SH-SY5Y (cell line): Measurements from ENCODE around the gene PILRA.

Experiments used
- GATA2 ChIP-seq: IDR thresholded peaks from 2 replicates; pipeline ENCODE4 v1.6.1; 2011; ENCODE audit warnings: mild to moderate bottlenecking, low read depth, low read length
- GATA3 ChIP-seq: IDR thresholded peaks from 2 replicates; pipeline ENCODE4 v1.6.1; 2011; ENCODE audit warnings: low read depth, mild to moderate bottlenecking, low read length, moderate library complexity

The PILRA gene

GRCh38 chr7:100430493-100431285 lies 57.4 kb downstream of the PILRA start:
- TF ChIP-seq GATA3, result no peak
- TF ChIP-seq GATA2, result no peak

- TF ChIP-seq GATA3 (no peak), GATA2 (no peak)
Measured at GRCh38 chr7:100431286-100431735, 58.0 kb downstream of the PILRA start.

- TF ChIP-seq GATA2 (no peak), GATA3 (no peak)
Measured at GRCh38 chr7:100432053-100432452, 58.8 kb downstream of the PILRA start.

GRCh38 chr7:100432621-100433275 lies 59.5 kb downstream of the PILRA start:
- TF ChIP-seq GATA2, result no peak
- no peak for TF ChIP-seq GATA3

- TF ChIP-seq GATA2 (no peak), GATA3 (no peak)
Measured at GRCh38 chr7:100433276-100433591, 59.9 kb downstream of the PILRA start.

GRCh38 chr7:100433592-100434296 lies 60.5 kb downstream of the PILRA start:
- TF ChIP-seq GATA3 (no peak), GATA2 (no peak)

- TF ChIP-seq GATA3 (no peak), GATA2 (no peak)
Measured at GRCh38 chr7:100434297-100435144, 61.2 kb downstream of the PILRA start.

- TF ChIP-seq GATA2, result no peak
- TF ChIP-seq GATA3, result no peak
Measured at GRCh38 chr7:100435401-100436304, 62.4 kb downstream of the PILRA start.

GRCh38 chr7:100437150-100438100 lies 64.1 kb downstream of the PILRA start:
- TF ChIP-seq GATA2 (no peak), GATA3 (no peak)

- TF ChIP-seq GATA3, result no peak
- TF ChIP-seq GATA2, result no peak
Measured at GRCh38 chr7:100438172-100438571, 64.9 kb downstream of the PILRA start.

GRCh38 chr7:100441641-100442535 lies 68.6 kb downstream of the PILRA start:
- TF ChIP-seq GATA2 (no peak), GATA3 (no peak)
